ENCODE results near the gene TTC1.

DNA sequence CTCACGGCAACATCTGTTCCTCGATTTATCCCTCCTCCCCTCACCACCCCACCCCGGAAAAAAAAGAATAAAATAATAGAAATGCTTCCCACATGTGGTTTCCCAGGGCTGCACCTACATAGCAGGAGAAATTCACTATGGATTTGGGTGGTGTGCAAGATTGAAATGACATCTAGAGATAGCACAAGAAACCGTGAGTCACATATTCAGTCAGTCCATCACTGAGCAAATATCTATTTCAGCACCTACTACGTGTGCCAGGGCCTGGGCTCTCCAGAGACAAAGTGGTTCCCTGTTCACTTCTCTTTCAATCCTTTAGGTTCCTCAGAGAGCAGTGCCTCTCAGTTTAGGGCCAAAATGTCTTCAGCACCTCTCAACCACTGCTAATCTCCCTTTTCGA is 45.0 kb upstream of the TTC1 start:
- TF ChIP-seq, protein P1, sequence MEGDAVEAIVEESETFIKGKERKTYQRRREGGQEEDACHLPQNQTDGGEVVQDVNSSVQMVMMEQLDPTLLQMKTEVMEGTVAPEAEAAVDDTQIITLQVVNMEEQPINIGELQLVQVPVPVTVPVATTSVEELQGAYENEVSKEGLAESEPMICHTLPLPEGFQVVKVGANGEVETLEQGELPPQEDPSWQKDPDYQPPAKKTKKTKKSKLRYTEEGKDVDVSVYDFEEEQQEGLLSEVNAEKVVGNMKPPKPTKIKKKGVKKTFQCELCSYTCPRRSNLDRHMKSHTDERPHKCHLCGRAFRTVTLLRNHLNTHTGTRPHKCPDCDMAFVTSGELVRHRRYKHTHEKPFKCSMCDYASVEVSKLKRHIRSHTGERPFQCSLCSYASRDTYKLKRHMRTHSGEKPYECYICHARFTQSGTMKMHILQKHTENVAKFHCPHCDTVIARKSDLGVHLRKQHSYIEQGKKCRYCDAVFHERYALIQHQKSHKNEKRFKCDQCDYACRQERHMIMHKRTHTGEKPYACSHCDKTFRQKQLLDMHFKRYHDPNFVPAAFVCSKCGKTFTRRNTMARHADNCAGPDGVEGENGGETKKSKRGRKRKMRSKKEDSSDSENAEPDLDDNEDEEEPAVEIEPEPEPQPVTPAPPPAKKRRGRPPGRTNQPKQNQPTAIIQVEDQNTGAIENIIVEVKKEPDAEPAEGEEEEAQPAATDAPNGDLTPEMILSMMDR (IDR thresholded peaks at IDR 0.05) = no peak
- TF ChIP-seq POLR2A (IDR thresholded peaks at IDR 0.05) (no peak), POLR2AphosphoS5 (IDR thresholded peaks at IDR 0.05) (no peak)
